ENCODE results near the gene SH3TC1. TPM values are rescaled to one million over a fixed set of nuclear protein-coding genes. Genes with fewer than 3 reads are reported as not detected.

The SH3TC1 gene
- total RNA-seq, 2 experiments from 2014 or later, result 14.8 to 15.7 TPM

GRCh38 chr4:8273450-8273849 lies 74.4 kb downstream of the SH3TC1 start:
- DNase-seq, result no peak

GRCh38 chr4:8274066-8274652 lies 75.1 kb downstream of the SH3TC1 start:
- ATAC-seq (ENCODE audit: low read depth) (no peak), DNase-seq (no peak)
- Mint-ChIP-seq H3K9me3 (no peaks in the 10 kb centered on the region), H3K36me3 (no peaks in the 10 kb centered on the region), H3K4me1 (no peaks in the 10 kb centered on the region), H3K27ac (no peak overlapping the region), H3K4me3 (no peak overlapping the region), H3K27me3 (peaks cover 15% of the 10 kb centered on the region)
- POLR2A ChIA-PET, result no interaction called here

More at GRCh38 chr4:8273450-8273849, 74.4 kb downstream of the SH3TC1 start:
- Mint-ChIP-seq H3K4me1 (no peaks in the 10 kb centered on the region), H3K27ac (no peak overlapping the region), H3K27me3 (peaks cover 22% of the 10 kb centered on the region), H3K4me3 (no peak overlapping the region), H3K9me3 (no peaks in the 10 kb centered on the region), H3K36me3 (no peaks in the 10 kb centered on the region)
- POLR2A ChIA-PET, result interaction anchor here (0.6 kb wide), 1 partner anchor 11 kb away, joined by 3 read pairs; no protein-coding TSS in a partner anchor
- ATAC-seq (ENCODE audit: low read depth), result no peak

DNA sequence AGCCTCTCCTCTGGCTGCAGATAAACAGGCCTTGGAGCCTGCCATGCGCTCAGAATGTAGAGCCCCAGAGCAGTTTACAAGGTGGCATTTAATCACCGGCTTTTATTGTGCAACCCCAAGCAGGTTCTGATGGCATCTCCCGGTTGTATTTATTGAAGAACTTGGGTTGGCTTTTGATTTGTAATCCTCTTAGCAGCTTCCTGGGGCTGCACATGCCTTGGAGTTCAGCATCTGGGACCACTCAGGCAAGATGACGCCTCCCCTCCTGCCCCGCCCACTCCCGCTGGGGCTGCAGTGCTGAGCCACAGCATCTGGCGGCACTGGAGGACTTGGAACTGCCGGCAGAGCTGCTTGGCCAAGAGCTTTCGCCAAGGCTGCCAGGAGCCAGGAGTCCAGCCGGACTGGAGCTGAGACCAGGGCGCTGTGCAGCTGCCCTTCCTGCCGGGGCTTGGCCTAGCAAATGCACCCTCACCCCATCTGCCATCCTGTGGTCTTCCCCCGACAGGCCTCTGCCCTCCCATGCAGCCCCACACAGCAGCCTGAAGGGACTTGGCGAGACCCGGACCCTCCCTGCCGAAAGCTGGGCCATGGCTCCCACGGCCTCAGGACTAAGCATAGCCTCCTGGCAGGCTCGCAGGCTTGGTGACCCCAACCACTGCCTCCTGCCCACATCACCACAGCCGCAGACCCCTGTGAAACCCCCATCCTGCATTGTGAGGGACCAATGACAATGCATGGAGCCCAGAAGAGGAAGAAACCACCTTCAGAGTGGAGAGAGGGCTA lies 75.9 kb downstream of the SH3TC1 start:
- Mint-ChIP-seq H3K9me3 (no peaks in the 10 kb centered on the region), H3K27ac (no peak overlapping the region), H3K36me3 (no peaks in the 10 kb centered on the region), H3K4me1 (no peaks in the 10 kb centered on the region), H3K4me3 (no peak overlapping the region), H3K27me3 (peaks cover 13% of the 10 kb centered on the region)
- POLR2A ChIA-PET, result no interaction called here
- ATAC-seq (ENCODE audit: low read depth) (no peak), DNase-seq (no peak)

DNA sequence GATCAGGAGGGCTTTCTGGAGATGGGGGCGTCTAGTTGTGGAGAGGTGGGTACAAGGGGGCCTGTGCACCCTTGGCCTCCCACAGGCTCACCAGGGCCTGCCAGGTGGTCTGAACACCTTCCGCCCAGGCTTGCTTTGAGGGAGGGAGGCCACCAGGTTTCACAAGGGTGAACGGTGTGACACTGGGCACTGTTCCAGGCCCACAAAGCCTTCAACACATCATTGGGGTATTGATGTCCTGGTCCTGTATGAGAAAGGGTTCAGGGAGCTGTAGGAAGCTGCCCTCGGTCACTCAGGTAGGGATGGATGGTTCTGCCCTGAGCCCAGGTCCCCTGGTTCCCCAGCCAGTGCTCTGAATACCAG lies 76.4 kb downstream of the SH3TC1 start:
- no peaks in the 10 kb centered on the region for H3K4me1 Mint-ChIP-seq
- no peaks in the 10 kb centered on the region for H3K36me3 Mint-ChIP-seq
- H3K27ac Mint-ChIP-seq, result no peak overlapping the region
- ATAC-seq (ENCODE audit: low read depth) (no peak), DNase-seq (no peak)
- H3K27me3 Mint-ChIP-seq, result peaks cover 11% of the 10 kb centered on the region
- no peak overlapping the region for H3K4me3 Mint-ChIP-seq
- H3K9me3 Mint-ChIP-seq, result no peaks in the 10 kb centered on the region
- POLR2A ChIA-PET, result no interaction called here

GRCh38 chr4:8276358-8277240 lies 77.5 kb downstream of the SH3TC1 start:
- peaks cover under 1% of the 10 kb centered on the region for H3K27me3 Mint-ChIP-seq
- no peak overlapping the region for H3K27ac Mint-ChIP-seq
- ATAC-seq (ENCODE audit: low read depth) (no peak), DNase-seq (no peak)
- no peaks in the 10 kb centered on the region for H3K36me3 Mint-ChIP-seq
- POLR2A ChIA-PET, result no interaction called here
- H3K4me1 Mint-ChIP-seq, result no peaks in the 10 kb centered on the region
- no peaks in the 10 kb centered on the region for H3K9me3 Mint-ChIP-seq
- H3K4me3 Mint-ChIP-seq, result no peak overlapping the region

DNA sequence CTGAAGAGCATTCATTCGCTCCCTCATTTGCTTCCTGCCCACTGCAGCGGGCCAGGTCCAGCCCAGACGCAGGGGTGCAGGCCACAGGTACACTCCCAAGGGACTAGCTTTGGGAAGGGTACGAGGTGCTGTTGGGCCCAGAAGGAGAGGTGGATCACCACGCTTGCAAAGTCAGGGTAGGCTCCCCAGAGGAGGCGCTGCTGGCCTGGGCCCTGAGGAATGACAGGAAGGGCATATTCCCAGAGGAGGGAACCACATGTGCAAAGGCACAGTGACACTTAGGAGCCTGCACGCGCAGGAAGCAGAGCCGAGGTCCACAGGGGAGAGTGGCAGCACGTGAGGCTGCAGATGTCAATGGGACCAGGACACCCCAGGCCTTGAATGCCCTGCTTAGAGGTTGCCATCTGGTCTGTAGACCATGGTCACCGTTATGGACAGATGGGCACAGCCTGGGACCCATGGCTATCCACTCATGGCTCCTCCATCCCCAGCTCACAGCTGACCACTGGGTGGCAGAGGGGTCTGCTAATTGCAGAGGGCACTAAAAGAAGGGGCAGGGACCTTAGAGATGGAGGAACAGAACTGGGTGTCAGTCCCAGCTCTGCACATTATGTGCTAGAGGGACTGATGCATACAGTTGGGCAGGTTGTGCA lies 78.4 kb downstream of the SH3TC1 start:
- Mint-ChIP-seq H3K27ac (no peak overlapping the region), H3K36me3 (no peaks in the 10 kb centered on the region), H3K27me3 (no peaks in the 10 kb centered on the region), H3K9me3 (no peaks in the 10 kb centered on the region), H3K4me1 (no peaks in the 10 kb centered on the region), H3K4me3 (no peak overlapping the region)
- ATAC-seq (ENCODE audit: low read depth) (no peak), DNase-seq (no peak)
- POLR2A ChIA-PET, result no interaction called here

DNA sequence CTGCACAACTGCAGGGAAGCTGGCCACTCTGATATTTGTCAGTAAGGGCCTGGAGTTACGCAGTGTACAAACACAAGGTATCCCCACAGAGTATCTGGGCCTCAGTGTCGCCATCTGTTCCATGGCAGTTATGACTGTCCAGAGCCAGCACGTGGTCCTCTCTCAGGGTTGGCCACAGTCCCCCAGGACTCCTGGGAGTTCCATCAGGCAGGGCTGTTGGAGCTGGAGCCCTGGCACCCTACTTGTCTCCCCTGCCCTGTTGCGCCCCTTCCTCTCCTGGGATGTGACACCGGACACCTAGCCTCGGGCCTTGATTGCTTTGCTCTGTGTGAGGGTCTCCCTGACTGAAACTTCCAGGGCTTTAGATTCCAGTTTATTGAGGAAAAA lies 78.9 kb downstream of the SH3TC1 start:
- DNase-seq (no peak), ATAC-seq (ENCODE audit: low read depth) (no peak)
- Mint-ChIP-seq H3K27ac (no peak overlapping the region), H3K4me1 (peaks cover 2% of the 10 kb centered on the region), H3K4me3 (no peak overlapping the region), H3K27me3 (no peaks in the 10 kb centered on the region), H3K9me3 (no peaks in the 10 kb centered on the region), H3K36me3 (no peaks in the 10 kb centered on the region)
- POLR2A ChIA-PET, result no interaction called here

DNA sequence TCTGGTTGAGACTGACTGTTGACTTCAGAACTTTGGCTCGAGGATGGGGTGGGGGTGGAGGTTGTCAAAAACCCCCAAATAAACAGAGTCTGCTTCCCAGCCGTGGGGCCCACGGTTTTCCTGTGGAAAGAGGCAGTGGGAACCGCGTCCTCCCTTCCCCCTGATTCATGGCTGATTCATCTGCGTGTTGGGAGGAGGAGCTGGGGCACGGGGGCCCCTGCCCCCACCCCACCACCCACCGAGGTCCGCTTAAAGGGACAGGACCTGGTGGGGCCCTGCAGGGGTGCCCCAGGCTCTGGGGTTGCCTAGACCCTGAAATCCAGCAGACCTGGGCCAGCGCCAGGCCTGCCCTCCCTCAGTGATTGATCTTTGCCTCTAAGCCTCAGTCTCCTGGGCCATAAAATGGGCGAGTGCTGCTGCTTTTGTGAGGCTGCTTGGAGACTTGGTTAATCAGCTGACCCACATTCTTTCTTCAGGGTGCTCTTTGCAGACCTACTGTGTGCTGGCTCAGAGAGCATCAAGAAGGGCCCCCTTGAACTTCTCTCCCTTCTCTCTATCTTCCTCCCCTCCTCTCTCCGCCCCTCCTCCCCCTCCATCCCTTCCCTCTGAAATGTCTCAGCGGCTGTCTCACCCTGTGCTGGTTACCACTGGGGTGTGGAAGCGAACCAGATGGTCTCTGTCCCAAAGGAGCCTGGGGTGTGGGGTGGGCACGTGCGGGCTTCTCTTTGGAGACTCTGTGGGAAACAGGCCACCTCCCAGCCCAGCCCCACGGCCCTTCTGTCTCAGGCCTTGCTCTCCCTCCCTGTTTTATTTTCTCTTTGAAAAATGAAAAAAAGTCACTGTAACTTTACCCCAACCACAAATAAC lies 79.6 kb downstream of the SH3TC1 start:
- H3K4me1 Mint-ChIP-seq, result peaks cover 5% of the 10 kb centered on the region
- DNase-seq (no peak), ATAC-seq (ENCODE audit: low read depth) (no peak)
- H3K27ac Mint-ChIP-seq, result no peak overlapping the region
- no peaks in the 10 kb centered on the region for H3K9me3 Mint-ChIP-seq
- no peaks in the 10 kb centered on the region for H3K36me3 Mint-ChIP-seq
- H3K27me3 Mint-ChIP-seq, result no peaks in the 10 kb centered on the region
- no peak overlapping the region for H3K4me3 Mint-ChIP-seq
- POLR2A ChIA-PET, result no interaction called here

DNA sequence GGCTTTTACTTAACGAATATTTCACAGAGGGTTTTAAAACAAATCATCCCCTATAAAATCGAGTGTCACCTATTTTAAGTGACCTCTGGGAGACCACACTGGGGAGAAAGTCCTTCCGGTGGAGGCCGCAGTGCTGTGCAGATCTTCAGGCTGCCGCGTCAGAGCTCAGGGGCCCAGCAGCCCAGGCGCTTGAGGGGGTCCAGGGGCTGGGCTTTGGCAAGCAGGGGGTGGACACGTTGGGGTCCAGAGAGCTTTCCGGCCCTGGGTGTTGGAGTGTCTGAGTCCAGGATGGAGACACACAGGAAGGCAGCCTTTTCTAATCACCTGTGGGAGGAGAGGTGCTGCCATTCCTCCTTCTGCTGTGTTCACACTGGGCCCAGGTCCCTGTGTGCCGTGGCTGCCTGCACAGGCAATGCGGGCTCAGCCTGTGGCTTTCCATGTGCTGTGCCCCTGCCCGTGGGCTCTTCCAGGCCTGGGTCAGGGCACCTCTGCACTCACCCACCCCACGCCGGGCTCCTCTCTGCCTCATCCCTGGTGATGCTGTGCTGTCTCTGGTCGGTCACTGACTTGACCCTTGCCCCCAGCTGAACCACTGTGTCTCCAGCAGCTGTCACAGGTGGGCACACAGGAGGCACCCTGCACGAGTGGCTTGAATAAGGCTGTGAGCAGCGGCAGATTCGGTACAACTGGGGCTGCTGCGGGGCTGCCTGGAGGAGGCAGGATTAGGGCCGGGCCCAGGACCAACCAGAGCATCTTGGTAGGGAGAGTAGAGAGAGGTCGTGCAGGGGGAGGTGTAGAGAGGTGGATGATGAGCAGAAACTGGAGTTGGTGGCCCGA lies 80.4 kb downstream of the SH3TC1 start:
- Mint-ChIP-seq H3K4me3 (no peak overlapping the region), H3K27me3 (no peaks in the 10 kb centered on the region), H3K9me3 (no peaks in the 10 kb centered on the region), H3K27ac (no peak overlapping the region), H3K4me1 (peaks cover 5% of the 10 kb centered on the region), H3K36me3 (no peaks in the 10 kb centered on the region)
- no peak for ATAC-seq (ENCODE audit: low read depth)
- DNase-seq, result no peak
- POLR2A ChIA-PET, result no interaction called here

- H3K9me3 Mint-ChIP-seq, result no peaks in the 10 kb centered on the region
- H3K4me3 Mint-ChIP-seq, result no peak overlapping the region
- no peak for DNase-seq
- no peaks in the 10 kb centered on the region for H3K27me3 Mint-ChIP-seq
- H3K27ac Mint-ChIP-seq, result no peak overlapping the region
- POLR2A ChIA-PET, result no interaction called here
- H3K4me1 Mint-ChIP-seq, result peaks cover 5% of the 10 kb centered on the region
- no peaks in the 10 kb centered on the region for H3K36me3 Mint-ChIP-seq
- no peak for ATAC-seq (ENCODE audit: low read depth)
These were observed 81.2 kb downstream of the SH3TC1 start for GRCh38 chr4:8280158-8280875.

GRCh38 chr4:8280876-8281440 lies 81.9 kb downstream of the SH3TC1 start:
- Mint-ChIP-seq H3K27me3 (no peaks in the 10 kb centered on the region), H3K4me1 (peaks cover 5% of the 10 kb centered on the region), H3K27ac (no peak overlapping the region), H3K36me3 (no peaks in the 10 kb centered on the region), H3K4me3 (no peak overlapping the region), H3K9me3 (no peaks in the 10 kb centered on the region)
- DNase-seq (no peak), ATAC-seq (ENCODE audit: low read depth) (no peak)
- POLR2A ChIA-PET, result no interaction called here
